ENCODE measurements around the gene HDAC4. TPM values are rescaled to one million over a fixed set of nuclear protein-coding genes. Genes with fewer than 3 reads are reported as not detected.

HDAC4 gene
- total and polyA plus RNA-seq, 9 of the 15 experiments (the other 6 are each of a cell fraction or from before 2014, with no cell fraction given) = 0.11 to 20.2 (median 4.0) TPM

DNA sequence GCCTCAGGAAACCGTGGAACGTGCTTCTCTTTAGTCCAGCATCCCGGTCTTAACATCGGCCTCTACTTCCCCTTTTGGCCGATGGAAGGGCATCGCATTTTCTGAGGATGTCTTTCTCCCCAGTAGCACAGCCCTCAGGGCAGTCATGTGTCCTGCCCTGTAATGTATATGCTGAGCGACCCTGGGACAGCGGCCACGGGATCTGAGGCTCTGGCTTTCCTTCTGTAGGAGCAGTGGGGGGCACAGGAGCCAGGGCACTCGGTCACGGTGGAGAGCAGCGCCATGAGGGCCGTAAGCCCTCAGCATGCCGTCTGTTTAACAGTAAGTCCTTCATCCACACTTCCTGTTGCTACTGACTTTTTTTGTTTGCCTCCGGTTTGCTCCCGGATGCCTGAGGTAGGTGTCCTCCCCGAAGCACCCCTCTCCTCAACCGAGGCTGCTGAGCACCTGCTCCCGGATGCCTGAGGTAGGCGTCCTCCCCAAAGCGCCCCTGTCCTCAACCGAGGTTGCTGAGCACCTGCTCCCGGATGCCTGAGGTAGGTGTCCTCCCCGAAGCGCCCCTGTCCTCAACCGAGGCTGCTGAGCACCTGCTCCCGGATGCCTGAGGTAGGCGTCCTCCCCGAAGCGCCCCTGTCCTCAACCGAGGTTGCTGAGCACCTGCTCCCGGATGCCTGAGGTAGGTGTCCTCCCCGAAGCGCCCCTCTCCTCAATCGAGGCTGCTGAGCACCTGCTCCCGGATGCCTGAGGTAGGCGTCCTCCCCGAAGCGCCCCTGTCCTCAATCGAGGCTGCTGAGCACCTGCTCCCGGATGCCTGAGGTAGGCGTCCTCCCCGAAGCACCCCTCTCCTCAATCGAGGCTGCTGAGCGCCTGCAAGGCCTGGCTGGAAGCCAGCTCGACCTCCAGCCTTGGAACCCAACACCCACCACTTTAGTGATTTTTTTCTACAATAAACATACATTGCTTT is 169.3 kb downstream of the HDAC4 start:
- H3K9me3 ChIP-seq (replicated peaks; ENCODE audit: control insufficient read depth, insufficient read depth, low read depth, low read length) = no peaks in the 10 kb centered on the region
- DNase-seq (ENCODE audit: extremely low read depth in 1 of 4, low spot score in 3 of 4) (no peak), FAIRE-seq (no peak), ATAC-seq (no peak)
- no peaks in the 10 kb centered on the region for H3K27me3 ChIP-seq (ENCODE audit: control insufficient read depth in 2 of 2, insufficient read depth in 2 of 2, low read length in 2 of 2)
- H3K36me3 ChIP-seq (ENCODE audit: control insufficient read depth, insufficient read depth, low read length) = no peaks in the 10 kb centered on the region
- H4K20me1 ChIP-seq (replicated peaks; ENCODE audit: control insufficient read depth, insufficient read depth, low read length) = peaks cover 7% of the 10 kb centered on the region; the same call in 1 of the 2 replicates
- intact Hi-C loops (cut with micrococcal nuclease) (no loop called here), in situ Hi-C loops (cut with MboI) (no loop called here)
- TF ChIP-seq ZNF696 (CRISPR knock-in tag; conservative IDR thresholded peaks at IDR 0.05) = no peak
- no peak for TF ChIP-seq ZC3H8 (IDR thresholded peaks at IDR 0.05)
- TF ChIP-seq SMARCA4 (IDR thresholded peaks at IDR 0.05) = no peak
- no peak for TF ChIP-seq ZKSCAN8 (CRISPR knock-in tag; IDR thresholded peaks at IDR 0.05)
- no peak for TF ChIP-seq PRMT5 (CRISPR knock-in tag; IDR thresholded peaks at IDR 0.05)
- TF ChIP-seq NFE2L1 (tag; IDR thresholded peaks at IDR 0.05; ENCODE audit: borderline replicate concordance, low read depth) = no peak
- TF ChIP-seq ZBTB33 (CRISPR knock-in tag; IDR thresholded peaks at IDR 0.05) = no peak
- TF ChIP-seq FOXK2 (conservative IDR thresholded peaks at IDR 0.05 in 1 of 2, IDR thresholded peaks at IDR 0.05 in 1 of 2; ENCODE audit: low read depth in 2 of 2) = no peak
- TF ChIP-seq MAZ (CRISPR knock-in tag; conservative IDR thresholded peaks at IDR 0.05 in 1 of 2, IDR thresholded peaks at IDR 0.05 in 1 of 2) = no peak
- BruUV-seq (replicated peaks) = no TSS peak
- 76% methylated on average over 5 of the region's 46 CpGs for WGBS (ENCODE audit: insufficient coverage, low coverage, missing lambda C conversion rate)
- ChIA-PET POLR2A (no interaction called here), CTCF (ENCODE audit: low intra/inter-chr PET ratio) (no interaction called here)
- H3K4me3 ChIP-seq = no peak overlapping the region
- H3K79me2 ChIP-seq (ENCODE audit: control insufficient read depth, insufficient read depth, low read length) = no peaks in the 10 kb centered on the region; the same call in 1 of the 3 replicates
- H3K4me1 ChIP-seq (replicated peaks in 1 of 2; ENCODE audit: control insufficient read depth in 2 of 2, insufficient read depth in 2 of 2, low read length in 2 of 2) = peaks cover 3 to 27% of the 10 kb centered on the region in 2 experiments; a peak in 2 of 5 replicates
- no peak overlapping the region for H2AFZ ChIP-seq (ENCODE audit: low read depth, low read length)
- H3K4me2 ChIP-seq (ENCODE audit: insufficient read depth, low read length) = no peak overlapping the region
- no peak overlapping the region for H3K27ac ChIP-seq (ENCODE audit: extremely low read depth, low read depth, low read length)
- H3K9ac ChIP-seq (ENCODE audit: insufficient read depth in 1 of 2, low read depth in 2 of 2, low read length in 2 of 2) = no peak overlapping the region
- H3K9me1 ChIP-seq (ENCODE audit: control insufficient read depth, insufficient read depth, low read length) = no peaks in the 10 kb centered on the region
